Mesodermal cell (in vitro differentiated cells): ENCODE data around the gene DAP.

Experiments used
- H3K27ac ChIP-seq: 2 replicates; pipeline ENCODE4 v1.7.0; 2013; ENCODE audit warnings: mild to moderate bottlenecking, low read depth, low read length, moderate library complexity; ENCODE audit not compliant: severe bottlenecking
- H3K36me3 ChIP-seq: 2 replicates; pipeline ENCODE4 v1.7.1; 2013; ENCODE audit warnings: mild to moderate bottlenecking, low read length, moderate library complexity; ENCODE audit not compliant: control insufficient read depth, insufficient read depth
- H3K4me1 ChIP-seq: one replicate; pipeline ENCODE4 v1.7.1; 2013; ENCODE audit warnings: mild to moderate bottlenecking, low read length; ENCODE audit not compliant: insufficient read depth, control insufficient read depth, poor library complexity, severe bottlenecking
- H3K4me3 ChIP-seq: 2 replicates; pipeline ENCODE4 v1.7.0; 2013; ENCODE audit warnings: low read length, control low read depth, mild to moderate bottlenecking; ENCODE audit not compliant: insufficient read depth, poor library complexity, severe bottlenecking; ENCODE audit errors: extremely low read depth
- H3K9me3 ChIP-seq: 2 replicates; pipeline ENCODE4 v1.7.1; 2013; ENCODE audit warnings: mild to moderate bottlenecking, low read length, moderate library complexity; ENCODE audit not compliant: control insufficient read depth
- WGBS, 2 experiments: methylation state at CpG; one replicate each; pipeline ENCODE4 v1.1.5; 2013; ENCODE audit warnings: missing lambda C conversion rate in 2 of 2; ENCODE audit not compliant: insufficient coverage in 2 of 2; 5-methylcytosine and 5-hydroxymethylcytosine counted together

The DAP gene

GRCh38 chr5:10709933-10710332 lies 51.1 kb downstream of the DAP start:
- H3K27ac ChIP-seq = no peak overlapping the region
- H3K4me3 ChIP-seq = no peak overlapping the region
- WGBS, 2 experiments = 83 to 94% methylated on average over 3 to 4 of the region's 8 CpGs
- peaks cover 17% of the 10 kb centered on the region for H3K4me1 ChIP-seq
- H3K9me3 ChIP-seq = no peaks in the 10 kb centered on the region
- peaks cover 51% of the 10 kb centered on the region for H3K36me3 ChIP-seq

GRCh38 chr5:10709409-10709808 lies 51.6 kb downstream of the DAP start:
- Histone ChIP-seq H3K4me3 (no peak overlapping the region), H3K36me3 (peaks cover 46% of the 10 kb centered on the region)
- 90 to 95% methylated on average over 3 to 4 of the region's 4 CpGs for WGBS, 2 experiments

GRCh38 chr5:10708189-10708944 lies 52.7 kb downstream of the DAP start:
- H3K9me3 ChIP-seq = no peaks in the 10 kb centered on the region
- peaks cover 36% of the 10 kb centered on the region for H3K36me3 ChIP-seq
- WGBS, 2 experiments = 88 to 96% methylated on average over 9 of the region's 10 CpGs
- peaks cover 33% of the 10 kb centered on the region for H3K4me1 ChIP-seq
- H3K27ac ChIP-seq = no peak overlapping the region
- H3K4me3 ChIP-seq = no peak overlapping the region

More at GRCh38 chr5:10709409-10709808, 51.6 kb downstream of the DAP start:
- H3K27ac ChIP-seq = no peak overlapping the region
- H3K4me1 ChIP-seq = peaks cover 22% of the 10 kb centered on the region
- H3K9me3 ChIP-seq = no peaks in the 10 kb centered on the region

- Histone ChIP-seq H3K27ac (no peak overlapping the region), H3K4me1 (peaks cover 42% of the 10 kb centered on the region), H3K4me3 (no peak overlapping the region), H3K9me3 (no peaks in the 10 kb centered on the region), H3K36me3 (peaks cover 27% of the 10 kb centered on the region)
- 93 to 100% methylated on average over 9 to 10 of the region's 13 CpGs for WGBS, 2 experiments
Observed at GRCh38 chr5:10707198-10708142, 53.6 kb downstream of the DAP start.

GRCh38 chr5:10706326-10706725 lies 54.7 kb downstream of the DAP start:
- Histone ChIP-seq H3K9me3 (no peaks in the 10 kb centered on the region), H3K4me1 (peaks cover 53% of the 10 kb centered on the region), H3K27ac (no peak overlapping the region), H3K36me3 (peaks cover 15% of the 10 kb centered on the region), H3K4me3 (no peak overlapping the region)
- 93% methylated on average over 2 of the region's 4 CpGs; no CpG with 5 or more reads in 1 of the 2 experiments for WGBS, 2 experiments

GRCh38 chr5:10705747-10706146 lies 55.3 kb downstream of the DAP start:
- Histone ChIP-seq H3K36me3 (peaks cover 10% of the 10 kb centered on the region), H3K27ac (peak overlapping the region; percentile 70), H3K4me1 (peaks cover 58% of the 10 kb centered on the region), H3K9me3 (no peaks in the 10 kb centered on the region), H3K4me3 (no peak overlapping the region)
- WGBS, 2 experiments = 93% methylated on average over 2 of the region's 2 CpGs; no CpG with 5 or more reads in 1 of the 2 experiments

- 87 to 95% methylated on average over 3 to 10 of the region's 10 CpGs for WGBS, 2 experiments
- Histone ChIP-seq H3K36me3 (peaks cover 4% of the 10 kb centered on the region), H3K4me1 (peaks cover 57% of the 10 kb centered on the region), H3K27ac (peak overlapping the region; percentile 70), H3K4me3 (no peak overlapping the region), H3K9me3 (no peaks in the 10 kb centered on the region)
Observed at GRCh38 chr5:10704949-10705621, 55.9 kb downstream of the DAP start.

- 87 to 95% methylated on average over 5 of the region's 5 CpGs for WGBS, 2 experiments
Observed at GRCh38 chr5:10703676-10704075, 57.4 kb downstream of the DAP start.

GRCh38 chr5:10702911-10703491 lies 58.0 kb downstream of the DAP start:
- Histone ChIP-seq H3K27ac (peak overlapping the region; percentile 95), H3K4me3 (no peak overlapping the region), H3K4me1 (peaks cover 69% of the 10 kb centered on the region), H3K36me3 (no peaks in the 10 kb centered on the region), H3K9me3 (no peaks in the 10 kb centered on the region)
- WGBS, 2 experiments = 64 to 90% methylated on average over 3 of the region's 7 CpGs

More at GRCh38 chr5:10703676-10704075, 57.4 kb downstream of the DAP start:
- Histone ChIP-seq H3K4me3 (no peak overlapping the region), H3K4me1 (peaks cover 69% of the 10 kb centered on the region), H3K9me3 (no peaks in the 10 kb centered on the region), H3K27ac (peak overlapping the region; percentile 5), H3K36me3 (no peaks in the 10 kb centered on the region)

- Histone ChIP-seq H3K9me3 (no peaks in the 10 kb centered on the region), H3K36me3 (peaks cover 3% of the 10 kb centered on the region), H3K4me1 (peaks cover 72% of the 10 kb centered on the region), H3K27ac (peak overlapping the region; percentile 95), H3K4me3 (no peak overlapping the region)
- WGBS, 2 experiments = 96 to 97% methylated on average over 7 of the region's 9 CpGs
Observed at GRCh38 chr5:10702040-10702629, 58.9 kb downstream of the DAP start.
